GM21737 (cell line): Measurements from ENCODE around the gene TUBB2A.
"Not testable (repeated sequence)": the region's sequence is repeated elsewhere in the genome, so short reads cannot be mapped to it uniquely, and the experiment has no call there.

ENCODE experiments used
- ATAC-seq: cut with Tn5 transposase; IDR thresholded peaks from one replicate; pipeline ENCODE4 v1.9.1; 2021; ENCODE audit warnings: mild to moderate bottlenecking, moderate library complexity; ENCODE audit not compliant: unreplicated experiment

TUBB2A gene

DNA sequence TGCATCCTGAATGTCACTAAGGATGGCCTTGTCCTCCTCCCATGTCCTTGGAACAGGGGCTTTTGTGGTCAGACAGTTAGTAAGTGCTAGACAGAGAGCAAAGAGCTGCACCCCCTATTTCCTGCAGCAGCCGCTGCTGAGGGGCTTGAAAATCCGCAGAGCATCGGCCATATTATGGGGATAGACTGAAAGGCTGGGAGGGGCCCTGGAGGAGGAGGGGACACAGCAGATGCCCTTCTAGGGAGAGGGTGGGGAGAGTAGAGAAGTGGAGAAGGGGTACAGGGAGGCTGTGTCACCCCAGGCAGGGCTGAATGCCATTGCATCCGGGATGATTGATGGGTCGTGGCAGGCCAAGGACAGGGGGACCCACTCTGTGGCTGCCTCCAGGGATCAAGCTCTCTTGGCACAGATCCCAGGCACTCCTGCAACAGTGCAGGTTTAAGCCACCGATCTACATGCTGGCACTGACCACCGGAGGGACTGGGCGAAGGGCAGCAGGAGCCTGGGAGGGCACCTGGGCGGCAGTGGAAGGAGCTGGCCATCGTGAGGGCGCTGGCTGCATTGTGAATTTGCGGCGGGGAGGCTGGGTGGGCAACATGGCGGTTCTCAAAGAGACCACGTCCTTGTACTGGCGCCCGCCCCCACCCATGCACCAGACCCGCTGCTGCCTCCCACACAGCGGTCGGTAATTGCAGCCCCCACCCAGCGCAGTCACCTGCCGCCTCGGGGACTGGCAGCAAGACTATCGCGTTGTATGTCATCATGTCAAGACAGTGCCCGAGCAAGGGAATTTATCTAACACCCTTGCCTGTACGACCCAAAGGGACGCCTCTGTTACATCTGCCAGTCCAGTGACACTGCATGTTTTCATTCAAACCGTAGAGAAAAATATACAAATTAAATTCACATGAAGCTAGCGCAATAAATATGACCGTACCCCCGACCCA is 887 bp downstream of the TUBB2A start:
- not testable (repeated sequence) for ATAC-seq

GRCh38 chr6:3155416-3155815 is 1.9 kb downstream of the TUBB2A start:
- not testable (repeated sequence) for ATAC-seq

DNA sequence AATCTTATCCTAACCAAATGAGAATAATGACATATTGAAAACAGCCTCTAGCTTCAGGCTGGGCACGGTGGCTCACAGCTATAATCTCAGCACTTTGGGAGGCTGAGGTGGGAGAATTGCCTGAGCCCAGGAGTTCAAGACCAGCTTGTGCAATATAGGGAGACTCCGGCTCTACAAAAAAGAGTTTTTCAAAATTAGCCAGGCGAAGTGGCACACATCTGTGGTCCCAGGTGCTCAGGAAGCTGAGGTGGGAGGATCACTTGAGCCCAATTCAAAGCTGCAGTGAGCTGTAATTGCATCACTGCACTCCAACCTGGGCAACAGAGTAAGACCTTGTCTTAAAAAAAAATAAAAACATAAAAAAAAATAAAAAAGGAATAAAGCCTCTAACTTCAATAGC is 4.7 kb downstream of the TUBB2A start:
- ATAC-seq, result no peak

DNA sequence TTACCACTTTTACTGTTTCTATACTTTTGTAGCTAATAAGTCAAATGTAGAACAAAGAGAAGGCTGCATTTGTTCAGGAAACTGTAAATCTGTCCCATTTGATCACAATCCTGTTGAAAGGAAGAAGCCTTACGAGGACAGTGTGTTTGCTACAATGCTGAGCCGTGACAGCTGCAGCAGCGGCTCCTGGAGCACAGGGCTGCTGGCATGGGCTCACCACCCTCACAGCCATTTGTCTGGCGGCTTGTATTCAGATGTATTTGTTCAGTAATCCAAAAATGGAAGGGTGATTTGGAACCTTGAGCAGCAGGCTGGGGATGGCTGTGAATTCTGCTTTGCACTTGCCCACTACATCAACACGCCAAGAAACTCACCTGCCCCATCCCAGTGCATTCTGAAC is 5.7 kb downstream of the TUBB2A start:
- no peak for ATAC-seq

- ATAC-seq, result no peak
Measured at GRCh38 chr6:3147914-3148757, 9.2 kb downstream of the TUBB2A start.

DNA sequence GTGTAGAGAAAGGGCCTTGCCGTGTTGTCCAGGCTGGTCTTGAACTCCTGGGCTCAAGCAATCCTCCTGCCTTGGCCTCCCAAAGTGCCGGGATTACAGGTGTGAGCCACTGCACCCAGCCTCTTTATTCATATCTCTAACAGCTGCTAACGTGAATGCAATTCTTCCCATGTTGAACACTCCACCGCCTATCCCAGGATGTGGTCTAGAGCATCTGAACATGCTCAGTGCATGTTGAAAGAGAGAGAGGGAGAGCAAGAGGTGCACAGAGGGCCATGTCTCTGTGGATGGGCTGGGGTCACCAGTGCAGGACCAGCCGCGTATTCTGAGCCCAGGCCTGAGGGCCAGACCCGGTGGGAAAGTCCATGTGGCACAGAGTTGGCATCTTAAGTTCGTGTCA is 12.8 kb downstream of the TUBB2A start:
- no peak for ATAC-seq

DNA sequence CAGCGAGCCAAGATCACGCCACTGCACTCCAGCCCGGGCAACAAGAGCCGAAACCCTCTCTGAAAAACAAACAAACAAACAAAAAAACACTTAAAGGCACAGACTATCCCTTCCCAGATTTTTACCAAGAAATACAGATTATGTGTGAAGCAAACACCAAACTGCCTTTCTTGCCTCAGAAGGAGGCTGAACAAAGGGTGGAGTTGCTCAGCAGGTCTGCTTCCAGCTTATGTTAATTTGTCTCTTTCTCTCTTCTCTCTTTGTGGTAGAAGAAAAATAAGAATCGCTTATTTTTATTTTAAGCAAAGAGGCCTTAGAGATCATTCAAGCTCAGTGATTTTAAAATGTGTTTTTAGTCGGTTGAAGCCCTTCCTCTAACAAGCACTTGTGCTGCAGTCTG is 14.2 kb downstream of the TUBB2A start:
- ATAC-seq, result no peak

GRCh38 chr6:3142536-3142935 is 14.8 kb downstream of the TUBB2A start:
- ATAC-seq, result no peak

DNA sequence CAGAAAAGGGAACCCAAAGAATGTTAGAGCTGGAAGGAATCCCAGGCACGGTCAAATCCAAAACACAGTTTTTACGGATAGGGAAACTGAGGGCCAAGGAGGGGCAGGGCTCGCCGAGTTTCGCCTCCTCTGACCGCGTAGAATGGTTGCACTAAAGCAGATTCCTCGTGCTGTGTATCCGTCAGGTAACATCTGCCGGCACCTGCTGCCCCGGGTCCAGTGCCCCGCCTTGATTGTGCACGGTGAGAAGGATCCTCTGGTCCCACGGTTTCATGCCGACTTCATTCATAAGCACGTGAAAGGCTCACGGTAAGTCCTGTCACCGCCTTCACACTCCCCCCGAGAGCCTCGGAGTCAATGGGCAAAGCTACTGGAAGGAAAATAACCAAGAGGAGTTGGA is 17.1 kb downstream of the TUBB2A start:
- ATAC-seq, result no peak

DNA sequence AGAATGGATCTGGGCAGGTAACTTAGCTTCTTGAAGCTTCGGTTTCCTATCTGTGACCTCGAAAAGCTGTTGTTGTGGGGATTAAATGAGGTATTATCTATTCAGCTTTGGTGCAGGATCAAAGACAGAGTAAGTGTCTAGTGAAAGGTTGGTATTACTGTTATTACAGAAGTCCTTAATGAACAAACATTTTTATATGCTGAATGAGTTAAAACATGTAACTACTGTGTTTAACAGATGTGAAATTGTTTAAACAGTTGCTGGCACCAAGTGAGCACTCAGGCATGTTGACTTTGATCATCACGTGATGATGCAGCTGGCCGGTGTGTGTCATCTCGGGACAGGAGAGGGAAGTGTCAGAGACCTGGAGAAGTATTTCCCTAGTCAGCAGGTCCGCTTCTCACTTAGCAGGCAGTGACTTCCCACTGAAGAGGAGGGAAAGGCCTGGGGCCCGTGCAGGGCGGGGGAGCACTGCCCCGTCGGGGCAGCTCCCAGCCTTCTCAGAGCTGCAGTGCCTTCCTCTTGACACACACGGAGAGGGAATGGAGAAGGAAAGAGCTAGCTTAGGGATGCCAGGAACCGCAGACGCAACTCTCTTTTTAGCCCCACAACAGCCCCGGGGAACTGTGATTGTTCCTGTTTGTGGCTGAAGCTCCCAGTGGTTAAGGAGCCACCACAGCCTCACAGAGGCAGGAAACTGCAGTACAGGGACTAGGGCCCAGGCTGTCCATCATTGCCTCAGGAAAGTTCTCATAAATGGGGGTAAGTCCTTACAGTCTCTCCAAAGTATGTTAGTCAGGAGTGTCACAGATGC is 18.0 kb downstream of the TUBB2A start:
- no peak for ATAC-seq

GRCh38 chr6:3138341-3138740 is 19.0 kb downstream of the TUBB2A start:
- no peak for ATAC-seq

DNA sequence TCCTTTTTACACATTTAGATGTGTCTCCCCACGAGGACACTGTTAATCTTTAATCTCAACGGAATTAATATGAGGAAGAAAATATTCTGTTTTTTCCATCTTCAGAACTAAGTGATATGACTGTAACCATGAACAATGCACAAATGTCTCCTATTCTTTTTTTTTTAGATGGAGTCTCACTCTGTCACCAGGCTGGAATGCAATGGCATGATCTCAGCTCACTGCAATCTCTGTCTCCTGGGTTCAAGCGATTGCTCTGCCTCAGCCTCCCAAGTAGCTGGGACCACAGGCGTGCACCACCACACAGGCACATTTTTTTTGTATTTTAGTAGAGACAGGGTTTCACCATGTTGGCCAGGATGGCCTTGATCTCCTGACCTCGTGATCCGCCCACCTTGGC is 19.5 kb downstream of the TUBB2A start:
- not testable (repeated sequence) for ATAC-seq

DNA sequence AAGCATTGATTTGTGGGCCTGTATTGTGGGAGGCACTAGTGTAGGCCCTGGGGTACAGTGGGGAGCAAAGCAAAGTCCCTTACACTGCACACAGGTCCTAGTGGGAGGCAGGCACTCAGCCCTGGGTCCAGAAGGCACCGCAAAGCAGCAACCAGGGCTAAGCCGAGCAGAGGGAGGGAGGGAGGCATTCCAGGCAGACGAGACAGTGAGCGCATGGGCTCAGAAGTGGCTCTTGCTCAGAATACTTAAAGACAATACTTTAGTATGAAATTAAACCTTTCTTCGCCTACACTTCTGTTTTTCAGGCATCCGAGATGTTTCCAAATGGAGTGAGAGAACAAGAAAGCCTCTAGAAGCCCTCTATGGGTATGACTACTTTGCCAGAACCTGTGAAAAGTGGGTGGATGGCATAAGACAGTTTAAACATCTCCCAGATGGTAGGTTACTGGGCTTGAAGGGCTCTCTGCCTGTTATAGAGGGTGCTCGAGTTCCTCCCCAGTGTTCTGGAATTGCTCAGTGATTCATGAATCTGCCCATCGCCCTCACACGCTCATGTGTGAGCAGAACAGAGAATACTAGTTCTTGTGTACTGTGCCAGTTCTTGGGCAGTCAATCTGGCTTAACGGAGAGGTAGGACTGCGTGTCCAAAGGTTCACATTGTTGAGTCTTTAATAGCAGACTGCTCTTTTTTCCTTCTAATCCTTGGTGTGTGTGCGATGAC is 20.1 kb downstream of the TUBB2A start:
- no peak for ATAC-seq

GRCh38 chr6:3136292-3137011 is 20.9 kb downstream of the TUBB2A start:
- ATAC-seq, result no peak

DNA sequence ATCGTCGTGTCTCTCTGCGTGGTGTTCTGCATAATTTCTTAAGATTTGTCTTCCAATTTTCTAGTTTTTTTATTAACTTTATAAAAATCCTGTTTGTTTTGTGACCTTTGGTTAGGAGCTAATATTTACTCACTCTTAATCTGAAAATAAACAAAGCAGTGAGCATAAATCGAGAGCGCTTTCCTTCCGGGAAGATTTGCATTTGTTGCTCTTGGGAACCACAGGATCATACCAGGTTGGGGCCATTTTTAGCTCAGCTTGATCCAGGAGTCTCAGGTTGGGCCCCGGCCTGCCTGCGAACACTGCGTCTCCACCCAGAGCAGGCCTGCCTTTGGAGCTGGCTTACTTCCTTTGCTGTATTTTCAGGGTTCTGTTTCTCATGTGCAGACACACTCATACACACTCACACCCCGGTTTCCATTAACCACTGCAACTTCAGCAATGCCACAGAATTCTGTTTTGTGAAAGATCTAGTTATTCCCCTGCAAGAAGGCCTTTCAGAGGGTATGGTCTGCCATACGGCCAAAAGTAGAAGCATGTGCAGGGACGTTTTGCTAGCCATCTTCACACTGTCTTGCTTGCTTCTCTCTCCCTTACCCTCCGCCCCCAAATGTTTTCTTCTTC is 21.6 kb downstream of the TUBB2A start:
- no peak for ATAC-seq

DNA sequence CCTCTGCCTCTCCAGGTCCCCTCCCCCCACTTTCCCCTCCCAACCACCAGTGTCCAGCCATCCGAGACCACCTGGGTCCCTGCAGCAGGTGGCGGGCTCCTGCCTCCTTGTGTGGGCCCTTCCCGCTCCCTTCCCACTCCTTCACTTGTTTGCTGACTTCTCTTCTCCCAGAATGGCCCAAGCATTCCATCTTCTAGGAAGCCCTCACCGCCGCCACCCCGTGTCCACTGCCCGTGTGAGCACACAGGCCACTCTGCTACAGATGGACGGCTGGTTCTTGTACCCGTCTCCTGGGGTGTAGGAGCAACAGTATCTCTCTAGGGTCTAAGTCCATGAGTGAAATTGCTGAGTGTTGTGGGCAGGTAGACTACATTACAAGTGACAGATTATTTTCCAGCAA is 23.8 kb downstream of the TUBB2A start:
- ATAC-seq, result no peak

GRCh38 chr6:3131695-3132094 is 25.6 kb downstream of the TUBB2A start:
- no peak for ATAC-seq

GRCh38 chr6:3128356-3129108 is 28.8 kb downstream of the TUBB2A start:
- no peak for ATAC-seq

- no peak for ATAC-seq
Measured at GRCh38 chr6:3125815-3126214, 31.5 kb downstream of the TUBB2A start.
